Neural progenitor cell (in vitro differentiated cells): Measurements from ENCODE around the gene NEUROG1. TPM values are rescaled to one million over a fixed set of nuclear protein-coding genes. Genes with fewer than 3 reads are reported as not detected.
A peak's percentile ranks its signal among the peaks of the same experiment; 100 is the strongest.

ENCODE experiments used
- DNase-seq: peaks from one replicate; pipeline ENCODE4 v3.0.0-alpha.2; 2016; ENCODE audit warnings: low spot score
- H2AFZ ChIP-seq: fragments of 200-600 bp; sonication (generic); replicated peaks from 2 replicates; pipeline ENCODE4 v1.6.1; 2016; ENCODE audit warnings: antibody characterized with exemption
- H3F3A ChIP-seq: fragments of 200-600 bp; sonication (generic); 2 replicates; pipeline ENCODE4 v1.6.1; 2016; ENCODE audit warnings: antibody characterized with exemption, low read depth
- H3K27ac ChIP-seq: fragments of 200-600 bp; sonication (generic); 2 replicates; pipeline ENCODE4 v1.5.1; 2016; ENCODE audit warnings: mild to moderate bottlenecking
- H3K27me3 ChIP-seq: fragments of 200-600 bp; sonication (generic); 2 replicates; pipeline ENCODE4 v1.6.1; 2016; ENCODE audit warnings: mild to moderate bottlenecking, moderate library complexity
- H3K36me3 ChIP-seq: fragments of 200-600 bp; sonication (generic); 2 replicates; pipeline ENCODE4 v1.5.1; 2016
- H3K4me1 ChIP-seq: fragments of 200-600 bp; sonication (generic); 2 replicates; pipeline ENCODE4 v1.6.1; 2016; ENCODE audit warnings: mixed run types
- H3K4me2 ChIP-seq: fragments of 200-600 bp; sonication (generic); 2 replicates; pipeline ENCODE4 v1.6.1; 2016
- H3K4me3 ChIP-seq: fragments of 200-600 bp; sonication (generic); 2 replicates; pipeline ENCODE4 v1.5.1; 2016
- H3K79me2 ChIP-seq: fragments of 200-600 bp; sonication (generic); 2 replicates; pipeline ENCODE4 v1.6.1; 2016; ENCODE audit warnings: low read depth
- H3K9ac ChIP-seq: fragments of 200-600 bp; sonication (generic); 2 replicates; pipeline ENCODE4 v1.6.1; 2016
- H3K9me3 ChIP-seq: fragments of 200-600 bp; sonication (generic); 2 replicates; pipeline ENCODE4 v1.5.1; 2016; ENCODE audit warnings: low read depth
- H4K20me1 ChIP-seq: fragments of 200-600 bp; sonication (generic); 2 replicates; pipeline ENCODE4 v1.6.1; 2016; ENCODE audit warnings: low read depth
- H3K27ac Mint-ChIP-seq: 3 replicates; pipeline ENCODE4 v1.8.0; 2021; ENCODE audit warnings: mixed read lengths
- H3K27me3 Mint-ChIP-seq: 2 replicates; pipeline ENCODE4 v1.8.0; 2022; ENCODE audit warnings: low read depth, mild to moderate bottlenecking, inconsistent platforms, moderate library complexity, mixed read lengths; ENCODE audit not compliant: insufficient read depth
- H3K36me3 Mint-ChIP-seq: 3 replicates; pipeline ENCODE4 v1.8.0; 2021; ENCODE audit warnings: mixed read lengths
- H3K4me1 Mint-ChIP-seq: 3 replicates; pipeline ENCODE4 v1.8.0; 2021; ENCODE audit warnings: mixed read lengths
- H3K4me3 Mint-ChIP-seq: 3 replicates; pipeline ENCODE4 v1.8.0; 2021; ENCODE audit warnings: mild to moderate bottlenecking, moderate library complexity, mixed read lengths
- H3K9me3 Mint-ChIP-seq: 3 replicates; pipeline ENCODE4 v1.8.0; 2020; ENCODE audit warnings: mixed read lengths
- EZH2 ChIP-seq: fragments of 200-600 bp; sonication (generic); IDR thresholded peaks from 2 replicates; pipeline ENCODE4 v1.6.1; 2017; ENCODE audit warnings: antibody characterized with exemption, mild to moderate bottlenecking, moderate library complexity
- EZH2phosphoT487 ChIP-seq: fragments of 200-600 bp; sonication (generic); IDR thresholded peaks from 2 replicates; pipeline ENCODE4 v1.6.1; 2017; ENCODE audit warnings: antibody characterized with exemption
- total RNA-seq: library from RNA; depleted of rRNA; stranded (reverse); fragments of >200 nt; gene quantifications from 2 replicates; pipeline ENCODE4 v1.2.3, GENCODE V29; 2015; ENCODE audit warnings: low replicate concordance
- TF ChIP-seq, protein P1 (sequence below): fragments of 200-600 bp; sonication (generic); IDR thresholded peaks from 2 replicates; pipeline ENCODE4 v1.5.1; 2017; ENCODE audit warnings: antibody characterized with exemption, mild to moderate bottlenecking

The NEUROG1 gene
- total RNA-seq, 1 donor from 2014 or later = not detected

GRCh38 chr5:135566422-135567400, 30.9 kb upstream of the NEUROG1 start:
- no peak for DNase-seq
- Histone ChIP-seq H3F3A (no peaks in the 10 kb centered on the region), H3K27ac (no peak overlapping the region), H3K9me3 (no peaks in the 10 kb centered on the region), H3K9ac (no peak overlapping the region), H4K20me1 (no peaks in the 10 kb centered on the region), H2AFZ (no peak overlapping the region), H3K27me3 (peaks cover 23% of the 10 kb centered on the region), H3K4me1 (no peaks in the 10 kb centered on the region), H3K4me2 (no peak overlapping the region), H3K36me3 (no peaks in the 10 kb centered on the region), H3K79me2 (no peaks in the 10 kb centered on the region), H3K4me3 (no peak overlapping the region)
- peaks cover 7% of the 10 kb centered on the region for H3K27me3 Mint-ChIP-seq
- no peaks in the 10 kb centered on the region for H3K36me3 Mint-ChIP-seq
- H3K27ac Mint-ChIP-seq = peak overlapping the region; percentile 92
- H3K4me3 Mint-ChIP-seq = peak overlapping the region; percentile 25
- no peaks in the 10 kb centered on the region for H3K9me3 Mint-ChIP-seq
- TF ChIP-seq EZH2 = no peak
- TF ChIP-seq, protein P1, sequence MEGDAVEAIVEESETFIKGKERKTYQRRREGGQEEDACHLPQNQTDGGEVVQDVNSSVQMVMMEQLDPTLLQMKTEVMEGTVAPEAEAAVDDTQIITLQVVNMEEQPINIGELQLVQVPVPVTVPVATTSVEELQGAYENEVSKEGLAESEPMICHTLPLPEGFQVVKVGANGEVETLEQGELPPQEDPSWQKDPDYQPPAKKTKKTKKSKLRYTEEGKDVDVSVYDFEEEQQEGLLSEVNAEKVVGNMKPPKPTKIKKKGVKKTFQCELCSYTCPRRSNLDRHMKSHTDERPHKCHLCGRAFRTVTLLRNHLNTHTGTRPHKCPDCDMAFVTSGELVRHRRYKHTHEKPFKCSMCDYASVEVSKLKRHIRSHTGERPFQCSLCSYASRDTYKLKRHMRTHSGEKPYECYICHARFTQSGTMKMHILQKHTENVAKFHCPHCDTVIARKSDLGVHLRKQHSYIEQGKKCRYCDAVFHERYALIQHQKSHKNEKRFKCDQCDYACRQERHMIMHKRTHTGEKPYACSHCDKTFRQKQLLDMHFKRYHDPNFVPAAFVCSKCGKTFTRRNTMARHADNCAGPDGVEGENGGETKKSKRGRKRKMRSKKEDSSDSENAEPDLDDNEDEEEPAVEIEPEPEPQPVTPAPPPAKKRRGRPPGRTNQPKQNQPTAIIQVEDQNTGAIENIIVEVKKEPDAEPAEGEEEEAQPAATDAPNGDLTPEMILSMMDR = no peak
- no peak for TF ChIP-seq EZH2phosphoT487
- H3K4me1 Mint-ChIP-seq = peaks cover 47% of the 10 kb centered on the region

DNA sequence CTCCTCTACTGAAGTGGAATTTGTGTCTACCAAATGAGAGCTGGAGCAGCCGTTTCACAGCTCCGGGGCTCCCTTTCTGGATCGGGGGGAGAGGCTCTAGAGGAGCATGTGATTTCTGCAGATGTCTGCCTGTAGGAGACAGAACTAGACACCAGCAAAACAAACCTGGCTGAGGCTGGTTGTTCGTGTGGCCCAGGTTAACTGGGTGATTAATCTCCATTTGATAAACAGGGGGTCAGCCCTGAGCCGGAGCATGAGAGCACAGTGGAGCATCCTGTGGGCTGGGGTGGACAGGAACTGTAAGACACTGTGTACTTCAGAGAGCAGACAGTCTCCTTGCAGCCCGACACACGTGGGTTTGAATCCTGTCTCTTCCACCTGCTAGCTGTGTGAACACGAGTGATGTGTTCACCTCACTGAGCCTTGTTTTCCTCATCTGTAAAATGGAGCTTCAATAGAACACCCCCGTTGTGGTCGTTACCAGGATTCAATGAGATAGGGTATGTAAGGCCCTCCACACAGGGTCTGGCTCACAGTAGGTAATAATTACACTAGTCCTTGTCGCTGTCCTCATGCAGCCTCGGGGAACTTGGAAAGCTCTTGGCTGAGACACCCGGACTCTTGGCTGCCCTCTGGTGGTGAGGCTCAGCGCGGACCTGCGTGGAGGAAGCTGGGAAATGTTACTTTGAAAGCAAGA, 30.1 kb upstream of the NEUROG1 start:
- no peaks in the 10 kb centered on the region for H3K9me3 Mint-ChIP-seq
- H2AFZ ChIP-seq = no peak overlapping the region
- no peaks in the 10 kb centered on the region for H3K79me2 ChIP-seq
- peaks cover 23% of the 10 kb centered on the region for H3K27me3 ChIP-seq
- DNase-seq = peak; percentile 75
- TF ChIP-seq EZH2 = no peak
- TF ChIP-seq, protein P1 = peak; percentile 96
- no peaks in the 10 kb centered on the region for H4K20me1 ChIP-seq
- H3K36me3 Mint-ChIP-seq = no peaks in the 10 kb centered on the region
- H3K4me3 ChIP-seq = no peak overlapping the region
- no peaks in the 10 kb centered on the region for H3F3A ChIP-seq
- H3K27me3 Mint-ChIP-seq = peaks cover 7% of the 10 kb centered on the region
- no peak overlapping the region for H3K27ac ChIP-seq
- H3K4me1 ChIP-seq = no peaks in the 10 kb centered on the region
- peaks cover 48% of the 10 kb centered on the region for H3K4me1 Mint-ChIP-seq
- no peaks in the 10 kb centered on the region for H3K9me3 ChIP-seq
- H3K4me2 ChIP-seq = no peak overlapping the region
- H3K36me3 ChIP-seq = no peaks in the 10 kb centered on the region
- no peak overlapping the region for H3K9ac ChIP-seq
- no peak overlapping the region for H3K27ac Mint-ChIP-seq
- no peak overlapping the region for H3K4me3 Mint-ChIP-seq

DNA sequence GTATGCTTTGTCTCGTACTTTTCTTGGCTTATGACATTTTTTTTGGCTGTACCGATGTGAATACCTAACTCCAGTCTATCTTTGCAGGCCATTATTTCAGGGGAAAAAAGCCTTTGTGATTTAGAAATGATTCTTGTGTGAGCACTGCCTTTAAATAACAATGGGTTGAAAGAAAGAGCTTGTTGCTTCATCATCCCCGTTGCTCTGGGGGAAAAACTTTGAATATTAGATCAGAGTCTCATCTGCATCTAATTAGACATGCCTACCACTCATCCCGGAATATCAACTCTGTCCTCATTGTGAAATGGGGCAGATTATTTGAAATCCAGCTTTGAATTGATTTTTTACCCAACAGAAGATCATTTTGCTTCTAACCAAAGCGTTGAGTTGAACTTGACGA, 29.5 kb upstream of the NEUROG1 start:
- peaks cover 50% of the 10 kb centered on the region for H3K4me1 Mint-ChIP-seq
- no peak for TF ChIP-seq EZH2phosphoT487
- TF ChIP-seq, protein P1 = no peak
- no peak for TF ChIP-seq EZH2

More for the DNA sequence above, 29.5 kb upstream of the NEUROG1 start:
- Histone ChIP-seq H2AFZ (no peak overlapping the region), H3K9ac (no peak overlapping the region), H3K4me2 (no peak overlapping the region), H3K36me3 (no peaks in the 10 kb centered on the region), H3K4me1 (no peaks in the 10 kb centered on the region), H3K9me3 (no peaks in the 10 kb centered on the region), H3F3A (no peaks in the 10 kb centered on the region), H3K27ac (no peak overlapping the region), H3K27me3 (peaks cover 28% of the 10 kb centered on the region), H4K20me1 (no peaks in the 10 kb centered on the region), H3K4me3 (no peak overlapping the region), H3K79me2 (no peaks in the 10 kb centered on the region)
- no peaks in the 10 kb centered on the region for H3K9me3 Mint-ChIP-seq
- peaks cover 7% of the 10 kb centered on the region for H3K27me3 Mint-ChIP-seq
- DNase-seq = no peak
- H3K4me3 Mint-ChIP-seq = no peak overlapping the region
- no peaks in the 10 kb centered on the region for H3K36me3 Mint-ChIP-seq
- H3K27ac Mint-ChIP-seq = no peak overlapping the region
